ENCODE measurements around the gene MCCC1. TPM values are rescaled to one million over a fixed set of nuclear protein-coding genes. Genes with fewer than 3 reads are reported as not detected.
A peak's percentile ranks its signal among the peaks of the same experiment; 100 is the strongest.
"Not testable (repeated sequence)": the region's sequence is repeated elsewhere in the genome, so short reads cannot be mapped to it uniquely, and the experiment has no call there.

The MCCC1 gene
- total RNA-seq, 2 experiments from 2014 or later: 31.2 to 38.0 TPM

GRCh38 chr3:183094711-183095110, 4.6 kb downstream of the MCCC1 start:
- no peak for DNase-seq
- Mint-ChIP-seq H3K27me3 (no peaks in the 10 kb centered on the region), H3K9me3 (no peaks in the 10 kb centered on the region), H3K4me1 (peaks cover 22% of the 10 kb centered on the region), H3K36me3 (peaks cover 34% of the 10 kb centered on the region), H3K4me3 (no peak overlapping the region), H3K27ac (no peak overlapping the region)
- POLR2A ChIA-PET: no interaction called here
- ATAC-seq (ENCODE audit: low read depth): no peak

GRCh38 chr3:183092256-183092655, 7.0 kb downstream of the MCCC1 start:
- POLR2A ChIA-PET: no interaction called here
- ATAC-seq (ENCODE audit: low read depth) (no peak), DNase-seq (no peak)
- no peak overlapping the region for H3K27ac Mint-ChIP-seq
- H3K4me1 Mint-ChIP-seq: peaks cover 12% of the 10 kb centered on the region
- peaks cover 39% of the 10 kb centered on the region for H3K36me3 Mint-ChIP-seq
- no peaks in the 10 kb centered on the region for H3K27me3 Mint-ChIP-seq
- no peaks in the 10 kb centered on the region for H3K9me3 Mint-ChIP-seq
- no peak overlapping the region for H3K4me3 Mint-ChIP-seq

GRCh38 chr3:183087184-183087583, 12.1 kb downstream of the MCCC1 start:
- H3K9me3 Mint-ChIP-seq: no peaks in the 10 kb centered on the region

GRCh38 chr3:183085634-183086390, 13.5 kb downstream of the MCCC1 start:
- Mint-ChIP-seq H3K4me1 (peaks cover 16% of the 10 kb centered on the region), H3K27me3 (no peaks in the 10 kb centered on the region), H3K36me3 (peaks cover 50% of the 10 kb centered on the region), H3K27ac (peak overlapping the region; percentile 32), H3K4me3 (no peak overlapping the region), H3K9me3 (peaks cover 1% of the 10 kb centered on the region)
- DNase-seq: no peak
- POLR2A ChIA-PET: no interaction called here
- ATAC-seq (ENCODE audit: low read depth): no peak

More at GRCh38 chr3:183087184-183087583, 12.1 kb downstream of the MCCC1 start:
- Mint-ChIP-seq H3K27ac (no peak overlapping the region), H3K4me1 (peaks cover 12% of the 10 kb centered on the region), H3K4me3 (no peak overlapping the region), H3K27me3 (no peaks in the 10 kb centered on the region), H3K36me3 (peaks cover 45% of the 10 kb centered on the region)
- ATAC-seq (ENCODE audit: low read depth): no peak
- POLR2A ChIA-PET: no interaction called here
- DNase-seq: no peak

- Mint-ChIP-seq H3K4me1 (peaks cover 13% of the 10 kb centered on the region), H3K4me3 (no peak overlapping the region), H3K27ac (peak overlapping the region; percentile 58), H3K27me3 (no peaks in the 10 kb centered on the region), H3K9me3 (peaks cover 11% of the 10 kb centered on the region), H3K36me3 (peaks cover 71% of the 10 kb centered on the region)
- DNase-seq (no peak), ATAC-seq (ENCODE audit: low read depth) (no peak)
- POLR2A ChIA-PET: no interaction called here
These were observed 16.9 kb downstream of the MCCC1 start for GRCh38 chr3:183082355-183082915.

- ATAC-seq (ENCODE audit: low read depth): no peak
- peaks cover 11% of the 10 kb centered on the region for H3K9me3 Mint-ChIP-seq
- no peak overlapping the region for H3K4me3 Mint-ChIP-seq
- H3K4me1 Mint-ChIP-seq: peaks cover 13% of the 10 kb centered on the region
- POLR2A ChIA-PET: no interaction called here
- peaks cover 76% of the 10 kb centered on the region for H3K36me3 Mint-ChIP-seq
- H3K27me3 Mint-ChIP-seq: no peaks in the 10 kb centered on the region
- DNase-seq: no peak
- no peak overlapping the region for H3K27ac Mint-ChIP-seq
These were observed 17.7 kb downstream of the MCCC1 start for GRCh38 chr3:183081459-183082183.

GRCh38 chr3:183080628-183081027, 18.7 kb downstream of the MCCC1 start:
- no peak for DNase-seq
- no peak overlapping the region for H3K27ac Mint-ChIP-seq
- no peaks in the 10 kb centered on the region for H3K27me3 Mint-ChIP-seq
- H3K4me1 Mint-ChIP-seq: peaks cover 8% of the 10 kb centered on the region
- no peak for ATAC-seq (ENCODE audit: low read depth)
- peaks cover 76% of the 10 kb centered on the region for H3K36me3 Mint-ChIP-seq
- POLR2A ChIA-PET: no interaction called here
- peaks cover 12% of the 10 kb centered on the region for H3K9me3 Mint-ChIP-seq
- H3K4me3 Mint-ChIP-seq: no peak overlapping the region

- no peak for DNase-seq
- Mint-ChIP-seq H3K36me3 (peaks cover 64% of the 10 kb centered on the region), H3K4me1 (peaks cover 10% of the 10 kb centered on the region), H3K27ac (no peak overlapping the region), H3K4me3 (no peak overlapping the region), H3K27me3 (no peaks in the 10 kb centered on the region), H3K9me3 (peaks cover 5% of the 10 kb centered on the region)
- POLR2A ChIA-PET: no interaction called here
- ATAC-seq (ENCODE audit: low read depth): no peak
These were observed 24.4 kb downstream of the MCCC1 start for GRCh38 chr3:183074881-183075280.

- POLR2A ChIA-PET: no interaction called here
- Mint-ChIP-seq H3K9me3 (peaks cover 5% of the 10 kb centered on the region), H3K4me3 (no peak overlapping the region), H3K27ac (no peak overlapping the region), H3K4me1 (peaks cover 10% of the 10 kb centered on the region), H3K27me3 (no peaks in the 10 kb centered on the region), H3K36me3 (peaks cover 60% of the 10 kb centered on the region)
- DNase-seq (no peak), ATAC-seq (ENCODE audit: low read depth) (no peak)
These were observed 25.0 kb downstream of the MCCC1 start for GRCh38 chr3:183074261-183074660.

- ATAC-seq (ENCODE audit: low read depth): no peak
- DNase-seq: no peak
- POLR2A ChIA-PET: no interaction called here
- peaks cover 55% of the 10 kb centered on the region for H3K36me3 Mint-ChIP-seq
- no peak overlapping the region for H3K27ac Mint-ChIP-seq
- H3K27me3 Mint-ChIP-seq: no peaks in the 10 kb centered on the region
- H3K4me1 Mint-ChIP-seq: peaks cover 10% of the 10 kb centered on the region
- peaks cover 5% of the 10 kb centered on the region for H3K9me3 Mint-ChIP-seq
- H3K4me3 Mint-ChIP-seq: no peak overlapping the region
These were observed 25.5 kb downstream of the MCCC1 start for GRCh38 chr3:183073839-183074238.

GRCh38 chr3:183070892-183071291, 28.4 kb downstream of the MCCC1 start:
- H3K4me3 Mint-ChIP-seq: no peak overlapping the region
- no peak overlapping the region for H3K27ac Mint-ChIP-seq
- ATAC-seq (ENCODE audit: low read depth) (no peak), DNase-seq (no peak)
- H3K9me3 Mint-ChIP-seq: peaks cover 4% of the 10 kb centered on the region
- POLR2A ChIA-PET: no interaction called here
- peaks cover 10% of the 10 kb centered on the region for H3K4me1 Mint-ChIP-seq
- peaks cover 39% of the 10 kb centered on the region for H3K36me3 Mint-ChIP-seq
- no peaks in the 10 kb centered on the region for H3K27me3 Mint-ChIP-seq

GRCh38 chr3:183069086-183069485, 30.2 kb downstream of the MCCC1 start:
- POLR2A ChIA-PET: interaction anchor here (0.6 kb wide), 1 partner anchor 207 kb away, joined by 4 read pairs; no protein-coding TSS in a partner anchor
- DNase-seq (no peak), ATAC-seq (ENCODE audit: low read depth) (no peak)
- H3K36me3 Mint-ChIP-seq: peaks cover 38% of the 10 kb centered on the region
- peaks cover 3% of the 10 kb centered on the region for H3K4me1 Mint-ChIP-seq
- H3K4me3 Mint-ChIP-seq: no peak overlapping the region
- H3K9me3 Mint-ChIP-seq: peaks cover 2% of the 10 kb centered on the region
- no peak overlapping the region for H3K27ac Mint-ChIP-seq
- H3K27me3 Mint-ChIP-seq: no peaks in the 10 kb centered on the region

- H3K27ac Mint-ChIP-seq; H3K27me3 Mint-ChIP-seq; POLR2A ChIA-PET; DNase-seq; H3K4me1 Mint-ChIP-seq; ATAC-seq (ENCODE audit: low read depth); H3K9me3 Mint-ChIP-seq; H3K4me3 Mint-ChIP-seq: not testable (repeated sequence)
- peaks cover 42% of the 10 kb centered on the region for H3K36me3 Mint-ChIP-seq
These were observed 32.4 kb downstream of the MCCC1 start for GRCh38 chr3:183066891-183067290.

GRCh38 chr3:183064475-183064874, 34.8 kb downstream of the MCCC1 start:
- H3K4me1 Mint-ChIP-seq: no peaks in the 10 kb centered on the region
- no peak overlapping the region for H3K27ac Mint-ChIP-seq
- H3K4me3 Mint-ChIP-seq: no peak overlapping the region
- peaks cover 36% of the 10 kb centered on the region for H3K36me3 Mint-ChIP-seq
- H3K27me3 Mint-ChIP-seq: no peaks in the 10 kb centered on the region
- POLR2A ChIA-PET: no interaction called here
- ATAC-seq (ENCODE audit: low read depth): no peak
- no peak for DNase-seq
- peaks cover 2% of the 10 kb centered on the region for H3K9me3 Mint-ChIP-seq
